Measurements from ENCODE around the gene POLR2L. TPM values are rescaled to one million over a fixed set of nuclear protein-coding genes. Genes with fewer than 3 reads are reported as not detected.

The POLR2L gene
- total and polyA plus RNA-seq, 2 of the 13 experiments (the other 11 are each of a cell fraction or from before 2014, with no cell fraction given): 104 to 114 TPM

DNA sequence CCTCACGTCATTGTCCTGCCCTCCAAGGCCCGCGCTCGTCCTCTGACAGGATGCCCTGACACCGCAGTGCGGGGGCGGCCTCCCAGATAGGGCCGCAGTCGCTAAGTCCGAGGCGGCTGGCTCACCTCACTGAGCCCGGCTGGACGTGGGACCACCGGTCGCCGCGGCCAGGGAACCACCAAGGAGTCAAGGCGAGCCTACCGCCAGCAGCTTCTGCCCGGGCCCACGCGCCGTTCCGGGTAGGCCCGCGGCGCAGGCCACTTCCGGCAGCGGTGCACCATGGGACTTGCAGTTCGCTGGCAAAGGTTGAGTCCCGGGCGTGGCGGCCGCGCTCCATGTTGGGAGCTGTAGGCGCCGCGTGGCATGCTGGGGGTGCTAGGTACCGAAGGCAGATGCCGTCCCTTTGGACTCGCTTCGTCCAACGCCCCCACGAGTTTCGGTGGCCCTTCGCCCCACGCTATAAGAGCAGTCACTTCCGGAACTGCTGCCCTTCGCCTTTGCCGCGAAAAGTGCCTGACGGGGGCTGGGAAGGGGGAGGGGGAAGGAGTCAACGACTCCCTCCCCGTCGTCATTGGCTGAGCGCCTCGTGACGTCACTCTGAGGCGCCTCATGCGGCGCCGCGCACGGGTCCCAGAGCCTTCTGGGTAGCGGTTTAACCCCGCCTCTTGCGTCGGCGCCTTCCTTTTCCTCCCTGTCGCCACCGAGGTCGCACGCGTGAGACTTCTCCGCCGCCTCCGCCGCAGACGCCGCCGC is 32.9 kb downstream of the POLR2L start, which contains the start of gene RPLP2 (continued):
- TF ChIP-seq SKIL (CRISPR knock-in tag; IDR thresholded peaks at IDR 0.05; ENCODE audit: borderline replicate concordance) (peak; percentile 21; the same call in 1 of the 2 replicates), IKZF4 (CRISPR knock-in tag; IDR thresholded peaks at IDR 0.05; ENCODE audit: borderline replicate concordance, low read depth, not compliant biosample characterization) (peak; percentile 87), HMGXB4 (CRISPR knock-in tag; IDR thresholded peaks at IDR 0.05; ENCODE audit: borderline replicate concordance in 1 of 2, low read depth in 1 of 2) (peak; percentile 57 to 87), ZNF326 (CRISPR knock-in tag; IDR thresholded peaks at IDR 0.05; ENCODE audit: borderline replicate concordance) (no peak), TBX2 (CRISPR knock-in tag; IDR thresholded peaks at IDR 0.05; ENCODE audit: borderline replicate concordance) (peak; percentile 86; the same call in 1 of the 2 replicates), ZFP36L1 (CRISPR knock-in tag; IDR thresholded peaks at IDR 0.05) (peak; percentile 64; the same call in 1 of the 2 replicates), RAD21 (CRISPR knock-in tag; IDR thresholded peaks at IDR 0.05) (peak; percentile 18; the same call in 1 of the 2 replicates), CBX5 (CRISPR knock-in tag; IDR thresholded peaks at IDR 0.05; ENCODE audit: borderline replicate concordance) (no peak), CEBPG (CRISPR knock-in tag; IDR thresholded peaks at IDR 0.05) (peak; percentile 36), ZHX2 (IDR thresholded peaks at IDR 0.05; ENCODE audit: low read depth) (peak; percentile 59), ZHX2 (CRISPR knock-in tag; IDR thresholded peaks at IDR 0.05; ENCODE audit: borderline replicate concordance) (no peak), NONO (IDR thresholded peaks at IDR 0.05) (no peak), NONO (CRISPR knock-in tag; conservative IDR thresholded peaks at IDR 0.05) (peak; percentile 88), GATA4 (IDR thresholded peaks at IDR 0.05; ENCODE audit: borderline replicate concordance, low read depth) (no peak), ZFY (CRISPR knock-in tag; IDR thresholded peaks at IDR 0.05) (peak; percentile 100), PTBP1 (IDR thresholded peaks at IDR 0.05; ENCODE audit: low read depth, low read length, poor library complexity, severe bottlenecking) (peak; percentile 88)
- TF ChIP-seq, protein P1, sequence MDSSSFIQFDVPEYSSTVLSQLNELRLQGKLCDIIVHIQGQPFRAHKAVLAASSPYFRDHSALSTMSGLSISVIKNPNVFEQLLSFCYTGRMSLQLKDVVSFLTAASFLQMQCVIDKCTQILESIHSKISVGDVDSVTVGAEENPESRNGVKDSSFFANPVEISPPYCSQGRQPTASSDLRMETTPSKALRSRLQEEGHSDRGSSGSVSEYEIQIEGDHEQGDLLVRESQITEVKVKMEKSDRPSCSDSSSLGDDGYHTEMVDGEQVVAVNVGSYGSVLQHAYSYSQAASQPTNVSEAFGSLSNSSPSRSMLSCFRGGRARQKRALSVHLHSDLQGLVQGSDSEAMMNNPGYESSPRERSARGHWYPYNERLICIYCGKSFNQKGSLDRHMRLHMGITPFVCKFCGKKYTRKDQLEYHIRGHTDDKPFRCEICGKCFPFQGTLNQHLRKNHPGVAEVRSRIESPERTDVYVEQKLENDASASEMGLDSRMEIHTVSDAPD (CRISPR knock-in tag; IDR thresholded peaks at IDR 0.05): 0 out of 2 replicates have a peak, but pooled peaks have one; percentile 68
